ENCODE measurements around the gene ASPDH.

ASPDH gene

GRCh38 chr19:50494186-50495019, 19.3 kb downstream of the ASPDH start:
- no peak for DNase-seq

GRCh38 chr19:50493171-50493570, 20.5 kb downstream of the ASPDH start:
- no peak for DNase-seq

- peak; percentile 10 for DNase-seq
Measured at GRCh38 chr19:50492303-50493052, 21.2 kb downstream of the ASPDH start.

- DNase-seq = no peak
Measured at GRCh38 chr19:50490991-50491472, 22.7 kb downstream of the ASPDH start.

GRCh38 chr19:50490411-50490811, 23.3 kb downstream of the ASPDH start:
- DNase-seq = no peak

- DNase-seq = no peak
Measured at GRCh38 chr19:50489461-50490011, 24.2 kb downstream of the ASPDH start.

- DNase-seq = no peak
Measured at GRCh38 chr19:50488389-50489194, 25.1 kb downstream of the ASPDH start.

GRCh38 chr19:50486823-50487515, 26.7 kb downstream of the ASPDH start:
- DNase-seq = peak; percentile 38

- DNase-seq = no peak
Measured at GRCh38 chr19:50485284-50485955, 28.3 kb downstream of the ASPDH start.

- no peak for DNase-seq
Measured at GRCh38 chr19:50482916-50483315, 30.8 kb downstream of the ASPDH start.

GRCh38 chr19:50482271-50482855, 31.4 kb downstream of the ASPDH start:
- no peak for DNase-seq

GRCh38 chr19:50481351-50482149, 32.2 kb downstream of the ASPDH start:
- DNase-seq = no peak

GRCh38 chr19:50480281-50481111, 33.2 kb downstream of the ASPDH start:
- DNase-seq = no peak

- no peak for DNase-seq
Measured at GRCh38 chr19:50479761-50480251, 33.9 kb downstream of the ASPDH start.

GRCh38 chr19:50478901-50479715, 34.6 kb downstream of the ASPDH start:
- peak; percentile 27 for DNase-seq

- DNase-seq = no peak
Measured at GRCh38 chr19:50477751-50478515, 35.8 kb downstream of the ASPDH start.

GRCh38 chr19:50476907-50477238, 36.8 kb downstream of the ASPDH start:
- no peak for DNase-seq

Data from fibroblast of skin of right biceps (primary cell).